Ovary (tissue), 3 donors: ENCODE measurements around the gene CAMKMT.

Experiments
- EP300 ChIP-seq: sonication (generic); formaldehyde crosslinking; IDR thresholded peaks from one replicate; pipeline ENCODE4 v1.6.1; 2017; ENCODE audit warnings: antibody characterized with exemption
- POLR2A ChIP-seq: fragments of 450-650 bp; IDR thresholded peaks from one replicate; pipeline ENCODE4 v1.6.1; 2017; ENCODE audit warnings: antibody characterized with exemption, mild to moderate bottlenecking, moderate library complexity
- TF ChIP-seq, protein P1 (sequence below), 3 donors: fragments of 450-650 bp in 2 of 3; fragments of 200-600 bp in 1 of 3; IDR thresholded peaks; one replicate each; pipeline versions ENCODE4 v1.5.1 to v1.8.0; 2016 to 2022; ENCODE audit warnings: antibody characterized with exemption in 3 of 3, mild to moderate bottlenecking in 1 of 3
- donor health status: DM: no; HTN: no; CAD: no.

DNA sequence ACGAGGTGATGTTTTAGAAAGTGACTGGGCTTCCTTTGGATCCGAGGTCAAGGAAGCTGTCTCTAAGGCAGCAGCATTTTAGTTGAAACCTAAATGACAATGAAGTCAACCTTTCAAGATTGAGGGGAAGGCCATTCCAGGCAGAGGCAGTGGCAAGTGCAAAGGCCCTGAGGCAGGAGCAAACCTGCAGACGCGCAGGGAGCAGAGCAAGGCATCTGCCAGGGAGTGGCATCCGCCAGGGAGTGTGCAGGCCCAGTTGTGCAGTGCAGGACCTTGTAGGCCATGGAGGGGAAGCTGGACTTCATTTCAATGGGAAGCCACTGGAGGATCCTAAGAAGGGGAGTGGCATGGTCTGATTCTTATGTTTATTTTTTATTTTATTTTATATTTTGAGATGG is 425.1 kb downstream of the CAMKMT start:
- TF ChIP-seq, protein P1, sequence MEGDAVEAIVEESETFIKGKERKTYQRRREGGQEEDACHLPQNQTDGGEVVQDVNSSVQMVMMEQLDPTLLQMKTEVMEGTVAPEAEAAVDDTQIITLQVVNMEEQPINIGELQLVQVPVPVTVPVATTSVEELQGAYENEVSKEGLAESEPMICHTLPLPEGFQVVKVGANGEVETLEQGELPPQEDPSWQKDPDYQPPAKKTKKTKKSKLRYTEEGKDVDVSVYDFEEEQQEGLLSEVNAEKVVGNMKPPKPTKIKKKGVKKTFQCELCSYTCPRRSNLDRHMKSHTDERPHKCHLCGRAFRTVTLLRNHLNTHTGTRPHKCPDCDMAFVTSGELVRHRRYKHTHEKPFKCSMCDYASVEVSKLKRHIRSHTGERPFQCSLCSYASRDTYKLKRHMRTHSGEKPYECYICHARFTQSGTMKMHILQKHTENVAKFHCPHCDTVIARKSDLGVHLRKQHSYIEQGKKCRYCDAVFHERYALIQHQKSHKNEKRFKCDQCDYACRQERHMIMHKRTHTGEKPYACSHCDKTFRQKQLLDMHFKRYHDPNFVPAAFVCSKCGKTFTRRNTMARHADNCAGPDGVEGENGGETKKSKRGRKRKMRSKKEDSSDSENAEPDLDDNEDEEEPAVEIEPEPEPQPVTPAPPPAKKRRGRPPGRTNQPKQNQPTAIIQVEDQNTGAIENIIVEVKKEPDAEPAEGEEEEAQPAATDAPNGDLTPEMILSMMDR (IDR thresholded peaks at IDR 0.05): no peak
- TF ChIP-seq POLR2A (no peak), EP300 (no peak)
